Measurements from ENCODE around the gene DUOX2.
A peak's percentile ranks its signal among the peaks of the same experiment; 100 is the strongest.

DUOX2 gene

DNA sequence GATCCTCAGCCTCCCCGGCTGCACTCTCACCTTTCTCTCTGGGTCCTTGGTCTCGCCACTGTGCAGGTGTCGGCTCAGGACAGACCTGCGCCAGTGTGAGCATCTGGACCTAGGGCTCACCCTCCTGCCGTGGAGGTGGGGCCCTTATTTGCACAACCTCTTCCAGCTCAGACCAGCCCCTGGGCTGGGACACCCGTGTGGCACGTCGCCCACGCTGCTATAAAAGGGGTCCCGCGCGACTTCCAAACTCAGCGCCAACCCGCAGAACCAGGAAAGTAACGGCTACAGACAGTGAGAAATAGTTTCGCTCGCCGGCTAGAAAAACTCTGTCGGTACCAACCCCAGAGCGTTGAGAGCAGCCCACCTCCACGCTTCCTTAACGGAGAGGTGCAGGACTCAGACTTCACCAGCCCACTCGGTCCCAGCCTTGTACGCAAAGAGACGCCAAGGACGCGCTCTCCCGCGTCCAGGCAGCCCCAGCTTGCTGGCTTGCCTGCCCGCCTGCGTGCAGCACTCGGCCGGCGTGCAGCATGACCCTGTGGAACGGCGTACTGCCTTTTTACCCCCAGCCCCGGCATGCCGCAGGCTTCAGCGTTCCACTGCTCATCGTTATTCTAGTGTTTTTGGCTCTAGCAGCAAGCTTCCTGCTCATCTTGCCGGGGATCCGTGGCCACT is at the start of gene DUOX2, which contains the start of gene DUOXA2:
DUOX2 (minus strand) TSS at position 97 of the 675 bp plus-strand sequence. CDS start 761 bp downstream, outside the sequence.
DUOXA2 (plus strand) TSS at position 251 of the 675 bp plus-strand sequence; CDS start at position 531, 280 bp downstream.
- DNase-seq: no peak

DNA sequence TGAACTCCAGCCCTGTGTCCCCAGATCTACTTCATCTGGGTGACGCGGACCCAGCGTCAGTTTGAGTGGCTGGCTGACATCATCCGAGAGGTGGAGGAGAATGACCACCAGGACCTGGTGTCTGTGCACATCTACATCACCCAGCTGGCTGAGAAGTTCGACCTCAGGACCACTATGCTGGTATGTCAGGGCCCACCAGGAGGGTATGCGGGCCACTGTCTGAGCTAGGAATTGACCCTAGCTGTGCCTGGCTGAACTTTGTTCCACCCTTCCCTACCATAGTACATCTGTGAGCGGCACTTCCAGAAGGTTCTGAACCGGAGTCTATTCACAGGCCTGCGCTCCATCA is 49.5 kb upstream of the DUOX2 start:
- no peak for DNase-seq

DNA sequence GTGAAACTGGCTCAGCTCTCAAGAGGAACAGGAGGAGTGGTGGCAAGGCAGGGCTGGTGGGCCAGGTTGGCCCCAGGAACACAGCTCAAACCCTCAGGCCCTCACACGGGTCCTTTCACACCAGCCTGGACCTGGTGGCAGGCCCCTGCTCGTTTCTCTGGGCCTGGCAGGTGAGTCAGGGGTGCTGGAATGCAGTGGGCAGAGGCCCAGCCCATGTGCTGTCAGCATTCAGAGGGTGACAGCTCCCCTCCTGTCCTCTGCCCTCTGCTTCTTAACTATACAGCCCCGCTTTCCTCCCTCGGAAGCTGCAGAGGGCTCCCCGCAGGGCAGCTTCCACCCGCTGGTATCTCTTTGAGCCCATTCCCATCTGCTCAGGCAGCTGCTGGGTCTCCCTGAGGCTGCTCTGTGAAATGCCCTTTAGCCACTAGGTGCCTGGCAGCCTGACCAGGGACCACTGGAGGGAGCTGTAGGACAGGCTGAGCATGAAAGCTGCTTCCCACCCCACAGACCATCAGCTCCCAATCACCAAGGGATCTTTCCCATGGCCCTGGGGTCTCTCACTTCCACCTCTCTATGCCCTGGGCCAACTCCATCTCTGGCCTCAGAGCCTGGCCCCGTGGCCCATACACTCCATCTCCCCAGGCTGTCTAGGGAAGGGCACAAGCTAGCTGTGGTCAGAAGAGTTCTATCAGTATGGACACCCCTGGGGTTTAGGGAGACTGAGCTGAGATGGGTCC is 49.0 kb upstream of the DUOX2 start:
- DNase-seq: peak; percentile 68

DNA sequence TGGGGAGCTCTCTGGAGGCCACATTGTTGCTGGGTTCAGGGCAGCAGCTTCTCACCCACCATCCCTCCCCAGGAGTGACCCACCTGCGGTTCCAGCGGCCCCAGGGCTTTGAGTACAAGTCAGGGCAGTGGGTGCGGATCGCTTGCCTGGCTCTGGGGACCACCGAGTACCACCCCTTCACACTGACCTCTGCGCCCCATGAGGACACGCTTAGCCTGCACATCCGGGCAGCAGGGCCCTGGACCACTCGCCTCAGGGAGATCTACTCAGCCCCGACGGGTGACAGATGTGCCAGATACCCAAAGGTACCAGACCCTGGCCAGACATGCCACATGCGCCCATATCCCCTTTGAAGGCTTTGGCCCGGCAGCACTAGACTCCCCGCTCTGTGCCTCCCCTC is 47.7 kb upstream of the DUOX2 start:
- no peak for DNase-seq

DNA sequence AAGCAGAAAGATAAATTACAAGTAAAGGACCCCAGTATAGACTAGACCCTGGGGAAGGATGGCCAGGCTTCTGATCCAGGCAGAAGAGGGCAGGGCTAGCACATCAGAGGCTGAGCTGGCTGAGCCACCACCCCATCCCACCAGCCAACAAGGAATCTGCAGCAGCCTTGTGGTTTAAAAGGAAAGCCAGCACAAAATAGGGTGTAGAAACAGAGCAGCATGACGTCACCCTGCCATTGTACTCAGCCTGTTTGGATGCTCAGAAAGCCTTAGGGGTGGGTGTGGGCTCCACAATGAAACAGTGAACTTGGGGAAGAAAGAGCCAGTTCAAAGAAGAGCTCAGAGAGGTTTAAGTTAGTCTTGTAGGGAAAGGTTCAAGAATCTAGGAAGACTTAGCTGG is 44.0 kb upstream of the DUOX2 start:
- DNase-seq: no peak

DNA sequence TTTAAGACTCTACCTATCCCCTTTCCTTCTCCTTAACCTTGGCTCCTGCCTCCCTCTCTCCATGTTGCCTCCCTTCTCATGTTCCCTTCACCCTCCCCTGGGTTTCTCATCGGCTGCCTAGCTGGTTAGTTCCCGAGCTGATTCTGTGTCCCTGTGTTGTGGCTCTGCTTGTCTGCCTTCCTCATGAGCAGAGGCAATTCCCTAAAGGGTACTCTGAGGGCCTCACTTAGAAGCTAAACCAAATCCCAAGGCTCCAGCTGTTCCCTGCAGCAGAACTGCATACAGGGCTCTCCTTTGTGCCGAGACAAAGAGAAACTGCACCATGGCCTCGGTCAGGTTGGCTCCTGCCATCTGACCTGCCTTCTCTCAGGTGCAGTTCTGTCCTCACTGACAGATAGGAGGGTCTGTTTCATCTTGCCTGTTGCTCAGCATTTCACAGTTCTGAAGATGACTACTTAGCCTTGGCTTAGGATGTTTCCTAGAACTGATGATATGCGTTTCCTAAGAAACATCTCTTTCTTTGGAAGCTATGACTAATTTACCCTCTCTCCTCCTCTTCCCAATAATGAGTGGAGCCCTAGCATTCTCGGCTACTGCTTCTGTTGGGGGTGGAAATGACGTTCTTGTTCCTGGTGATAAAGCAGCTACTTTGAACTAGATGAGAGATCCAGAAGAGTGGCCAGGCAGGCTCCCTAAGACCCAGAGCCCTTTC is 42.9 kb upstream of the DUOX2 start:
- DNase-seq: no peak

DNA sequence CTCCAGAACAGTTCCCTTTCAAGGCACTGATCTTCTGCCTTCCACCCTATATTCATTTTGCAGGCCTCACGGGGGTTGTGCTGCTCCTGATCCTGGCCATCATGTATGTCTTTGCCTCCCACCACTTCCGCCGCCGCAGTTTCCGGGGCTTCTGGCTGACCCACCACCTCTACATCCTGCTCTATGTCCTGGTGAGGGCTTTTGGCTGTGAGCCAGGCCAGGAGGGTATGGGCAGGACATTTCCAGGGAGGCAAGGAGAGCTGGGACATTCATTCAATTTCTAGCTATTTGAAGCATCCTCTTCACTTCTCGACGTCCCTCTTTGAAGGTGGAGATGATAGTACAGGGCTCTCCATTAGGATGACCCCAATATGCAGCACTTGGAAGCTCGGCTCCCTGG is 41.8 kb upstream of the DUOX2 start:
- no peak for DNase-seq

DNA sequence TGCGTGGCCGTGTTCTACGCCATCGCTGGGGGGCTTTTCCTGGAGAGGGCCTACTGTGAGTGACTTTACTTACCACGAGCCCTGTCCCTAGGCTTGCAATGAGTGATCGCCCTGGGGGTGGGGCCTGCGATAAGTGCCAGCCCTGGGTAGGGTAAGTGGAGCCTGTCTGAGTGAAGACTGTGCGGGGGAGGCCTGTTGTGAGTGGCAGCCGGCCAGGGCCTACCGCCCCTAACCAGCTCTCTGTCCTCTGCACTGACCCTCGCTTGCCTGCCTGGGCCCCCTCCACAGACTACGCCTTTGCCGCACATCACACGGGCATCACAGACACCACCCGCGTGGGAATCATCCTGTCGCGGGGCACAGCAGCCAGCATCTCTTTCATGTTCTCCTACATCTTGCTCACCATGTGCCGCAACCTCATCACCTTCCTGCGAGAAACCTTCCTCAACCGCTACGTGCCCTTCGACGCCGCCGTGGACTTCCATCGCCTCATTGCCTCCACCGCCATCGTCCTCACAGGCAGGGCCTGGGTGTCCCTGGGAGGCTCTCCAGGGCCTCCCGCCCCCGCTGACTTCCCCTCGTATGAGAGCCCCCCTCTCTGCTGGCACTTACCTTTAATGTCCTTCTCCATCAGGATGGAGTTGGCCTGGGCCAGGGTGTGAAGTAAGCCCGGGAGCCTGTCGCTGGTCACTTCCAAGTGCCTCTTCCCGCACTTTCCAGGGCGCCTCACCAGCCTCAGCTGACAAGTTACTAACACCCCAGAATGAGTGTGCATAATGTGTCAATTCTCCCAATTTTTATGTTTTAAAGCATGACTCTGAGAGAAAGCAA is 38.2 kb upstream of the DUOX2 start:
- DNase-seq: no peak

DNA sequence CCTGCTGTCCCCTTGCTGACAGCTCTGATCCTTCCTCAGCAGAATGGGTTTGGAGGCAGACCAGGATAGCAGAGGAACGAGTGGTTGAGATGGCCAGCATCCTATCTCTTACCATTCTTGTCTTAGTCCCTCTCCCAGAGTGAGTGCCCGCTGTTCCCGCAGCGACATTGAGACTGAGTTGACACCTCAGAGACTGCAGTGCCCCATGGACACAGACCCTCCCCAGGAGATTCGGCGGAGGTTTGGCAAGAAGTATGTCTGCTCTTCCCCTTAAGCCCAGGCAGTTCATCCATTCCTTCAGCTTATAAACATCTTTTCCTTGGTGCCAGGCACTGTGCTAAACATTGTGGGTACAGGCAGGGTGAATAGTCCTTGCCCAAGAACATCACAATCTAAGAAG is 37.0 kb upstream of the DUOX2 start:
- DNase-seq: no peak

DNA sequence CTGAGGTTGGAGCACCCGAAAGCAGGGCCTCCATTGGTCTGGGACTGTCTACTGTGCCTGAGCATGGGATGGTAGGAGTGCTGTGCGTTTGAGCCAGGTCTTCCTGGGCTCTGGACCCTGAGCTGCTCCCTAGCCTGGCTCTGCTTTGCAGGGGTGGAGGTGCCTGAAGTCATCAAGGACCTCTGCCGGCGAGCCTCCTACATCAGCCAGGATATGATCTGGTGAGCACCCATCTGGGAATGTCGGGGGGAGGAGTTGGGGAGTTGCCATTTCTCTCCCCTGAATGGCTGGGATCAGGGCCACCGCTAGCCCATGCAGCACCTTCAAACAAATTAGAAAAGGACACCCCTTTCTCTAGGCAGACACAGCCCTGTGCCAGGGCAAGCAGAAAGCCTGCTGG is 36.5 kb upstream of the DUOX2 start:
- DNase-seq: no peak

DNA sequence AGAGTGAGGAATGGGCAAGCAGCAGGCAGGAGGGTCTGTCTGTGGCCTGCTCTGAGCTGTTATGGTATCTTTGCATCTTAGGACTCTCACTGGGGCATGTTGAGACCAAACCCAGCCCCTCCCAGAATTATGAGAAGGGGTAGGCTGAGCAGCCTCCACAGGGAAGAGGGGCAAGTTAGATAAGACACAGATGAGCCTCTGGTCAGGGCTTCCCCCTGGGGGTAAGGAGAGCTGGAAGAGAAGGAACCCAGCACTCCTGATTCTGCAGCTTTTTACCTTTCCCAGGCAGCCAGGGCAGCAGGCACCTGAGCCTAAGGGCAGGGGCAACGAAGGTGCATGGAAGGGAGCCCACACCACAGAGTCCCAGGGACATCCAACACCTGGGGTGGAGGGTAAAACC is 35.1 kb upstream of the DUOX2 start:
- DNase-seq: no peak

DNA sequence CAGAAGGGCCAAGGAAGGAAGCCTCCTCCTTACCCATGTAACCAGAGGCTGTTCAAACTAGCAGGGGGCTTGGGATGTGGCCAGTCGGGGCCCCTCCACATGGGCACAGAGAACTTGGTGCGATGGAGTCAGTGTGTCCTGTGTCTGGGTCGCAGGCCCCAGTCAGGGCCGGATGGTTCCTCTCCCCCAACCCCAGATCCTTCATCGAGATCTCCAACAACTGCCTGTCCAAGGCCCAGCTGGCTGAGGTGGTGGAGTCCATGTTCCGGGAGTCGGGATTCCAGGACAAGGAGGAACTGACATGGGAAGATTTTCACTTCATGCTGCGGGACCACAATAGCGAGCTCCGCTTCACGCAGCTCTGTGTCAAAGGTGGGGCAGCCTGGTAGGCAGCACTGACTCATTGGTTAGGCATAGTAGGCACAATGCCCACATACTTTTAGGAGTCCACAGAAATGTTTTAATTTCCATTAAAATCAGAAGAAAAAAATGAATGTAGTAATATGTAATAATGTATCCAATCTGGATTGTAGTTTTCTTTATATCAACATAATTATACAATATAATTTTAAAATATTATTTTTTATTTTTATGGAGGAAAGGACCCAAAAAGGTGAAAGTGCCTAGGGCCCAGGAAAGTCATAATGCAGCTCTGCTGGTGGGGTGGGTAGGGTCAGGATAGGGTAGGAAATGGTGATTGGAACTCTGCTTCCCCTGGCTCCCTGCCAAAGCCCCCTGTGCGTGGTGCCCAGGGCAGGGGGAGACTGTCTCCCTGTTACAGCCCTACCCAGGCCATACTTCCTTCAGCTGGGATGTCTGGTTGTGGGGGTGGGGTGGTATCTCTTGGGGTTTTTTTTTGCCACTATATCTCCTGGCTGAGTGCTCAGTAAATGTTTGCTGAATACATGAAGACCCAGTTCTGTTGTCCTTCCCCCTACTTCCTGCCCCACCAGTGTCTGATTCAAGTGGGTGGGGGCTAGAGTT is 34.4 kb upstream of the DUOX2 start:
- DNase-seq: no peak

DNA sequence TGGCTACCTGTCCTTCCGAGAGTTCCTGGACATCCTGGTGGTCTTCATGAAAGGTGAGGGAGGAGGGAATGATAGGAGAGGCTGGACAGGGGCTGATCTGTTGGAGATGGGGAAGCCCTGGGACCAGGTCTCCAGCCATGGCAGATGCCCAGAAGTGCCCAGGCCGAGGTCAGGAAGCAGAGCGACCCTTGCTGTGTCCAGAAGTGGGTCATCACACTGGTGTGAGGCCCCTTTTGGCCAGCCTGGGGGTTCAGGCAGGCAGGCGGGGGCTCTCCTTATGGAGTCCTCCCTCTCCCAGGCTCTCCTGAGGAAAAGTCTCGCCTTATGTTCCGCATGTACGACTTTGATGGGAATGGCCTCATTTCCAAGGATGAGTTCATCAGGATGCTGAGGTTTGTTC is 33.6 kb upstream of the DUOX2 start:
- no peak for DNase-seq

DNA sequence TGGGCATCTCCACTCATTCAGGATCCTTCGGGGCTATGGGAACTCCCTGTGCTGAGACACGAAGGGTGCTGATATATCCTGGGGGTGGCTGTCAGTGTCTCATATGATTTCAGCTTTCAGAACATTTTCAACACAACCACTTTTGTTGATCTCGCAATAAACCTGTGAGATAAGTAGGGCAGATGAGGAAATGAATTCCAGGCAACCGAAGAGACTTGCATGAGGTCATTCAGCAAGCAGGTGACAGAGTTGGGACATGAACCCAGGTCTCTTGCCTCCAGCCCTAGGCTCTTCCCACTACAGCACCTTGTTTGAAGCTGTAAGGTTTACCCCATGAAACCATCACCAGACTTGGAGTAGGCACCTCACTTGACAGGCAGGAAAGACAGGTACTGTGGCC is 32.4 kb upstream of the DUOX2 start:
- DNase-seq: no peak

DNA sequence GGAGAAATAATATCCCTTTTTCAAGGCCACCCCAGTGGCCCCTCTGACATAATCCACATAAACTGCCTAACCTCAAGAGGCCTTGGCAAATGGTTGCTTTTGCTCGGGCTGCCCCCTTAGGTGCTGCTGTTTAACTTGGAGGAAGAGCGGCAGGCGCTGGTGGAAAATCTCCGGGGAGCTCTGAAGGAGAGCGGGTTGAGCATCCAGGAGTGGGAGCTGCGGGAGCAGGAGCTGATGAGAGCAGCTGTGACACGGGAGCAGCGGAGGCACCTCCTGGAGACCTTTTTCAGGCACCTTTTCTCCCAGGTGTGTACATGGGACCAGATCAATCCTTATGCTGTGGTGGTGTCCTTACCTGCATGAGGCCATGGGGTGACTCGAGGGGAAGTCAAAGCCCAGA is 30.8 kb upstream of the DUOX2 start:
- no peak for DNase-seq

DNA sequence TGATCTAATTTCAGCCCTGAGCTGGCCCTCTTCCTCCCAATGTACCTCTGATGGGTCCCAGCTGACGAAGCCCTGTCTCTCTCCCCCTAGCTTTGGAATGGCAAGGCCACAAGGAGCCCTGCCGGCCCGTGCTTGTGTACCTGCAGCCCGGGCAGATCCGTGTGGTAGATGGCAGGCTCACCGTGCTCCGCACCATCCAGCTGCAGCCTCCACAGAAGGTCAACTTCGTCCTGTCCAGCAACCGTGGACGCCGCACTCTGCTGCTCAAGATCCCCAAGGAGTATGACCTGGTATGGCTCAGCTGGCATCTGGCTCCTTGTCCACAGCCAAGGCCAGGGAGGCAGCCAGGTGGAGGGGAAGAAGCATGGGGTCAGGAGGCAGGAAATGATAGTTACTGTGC is 30.0 kb upstream of the DUOX2 start:
- DNase-seq: no peak

DNA sequence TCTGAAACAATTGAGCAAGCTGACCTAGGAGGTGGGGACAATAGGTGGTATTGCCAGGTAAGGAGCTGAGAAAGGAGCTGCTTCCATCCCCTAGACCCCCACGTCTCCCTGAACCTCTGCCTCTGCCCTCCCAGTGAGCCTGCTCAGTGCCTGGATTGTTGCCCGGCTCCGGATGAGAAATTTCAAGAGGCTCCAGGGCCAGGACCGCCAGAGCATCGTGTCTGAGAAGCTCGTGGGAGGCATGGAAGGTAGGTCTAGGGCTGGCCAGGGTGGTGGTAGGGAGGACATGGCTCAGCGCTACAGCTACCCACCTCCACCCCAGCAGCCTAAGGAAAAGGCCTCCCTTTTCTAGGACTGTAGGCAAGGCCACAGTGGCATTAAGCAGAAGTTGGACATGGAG is 29.1 kb upstream of the DUOX2 start:
- DNase-seq: no peak

DNA sequence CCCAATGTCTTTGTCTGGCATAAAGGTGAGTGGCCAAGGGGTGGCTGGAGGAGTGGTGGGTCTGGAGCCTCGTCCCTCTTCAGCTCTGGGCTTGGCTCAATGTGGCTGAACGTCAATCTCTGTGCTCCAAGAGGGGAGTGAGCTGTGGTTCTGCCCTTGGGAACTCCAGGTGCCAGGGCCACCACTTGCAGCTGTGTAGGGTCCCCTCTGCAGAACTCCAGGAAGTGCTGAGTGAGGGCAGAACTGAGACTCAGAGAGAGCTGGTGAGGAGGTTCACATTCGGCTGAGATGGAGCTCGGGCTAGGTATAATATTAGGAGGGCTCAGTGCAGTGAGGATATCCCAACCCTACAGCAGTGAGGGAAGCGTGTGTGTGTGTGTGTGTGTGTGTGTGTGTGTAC is 27.4 kb upstream of the DUOX2 start:
- no peak for DNase-seq

DNA sequence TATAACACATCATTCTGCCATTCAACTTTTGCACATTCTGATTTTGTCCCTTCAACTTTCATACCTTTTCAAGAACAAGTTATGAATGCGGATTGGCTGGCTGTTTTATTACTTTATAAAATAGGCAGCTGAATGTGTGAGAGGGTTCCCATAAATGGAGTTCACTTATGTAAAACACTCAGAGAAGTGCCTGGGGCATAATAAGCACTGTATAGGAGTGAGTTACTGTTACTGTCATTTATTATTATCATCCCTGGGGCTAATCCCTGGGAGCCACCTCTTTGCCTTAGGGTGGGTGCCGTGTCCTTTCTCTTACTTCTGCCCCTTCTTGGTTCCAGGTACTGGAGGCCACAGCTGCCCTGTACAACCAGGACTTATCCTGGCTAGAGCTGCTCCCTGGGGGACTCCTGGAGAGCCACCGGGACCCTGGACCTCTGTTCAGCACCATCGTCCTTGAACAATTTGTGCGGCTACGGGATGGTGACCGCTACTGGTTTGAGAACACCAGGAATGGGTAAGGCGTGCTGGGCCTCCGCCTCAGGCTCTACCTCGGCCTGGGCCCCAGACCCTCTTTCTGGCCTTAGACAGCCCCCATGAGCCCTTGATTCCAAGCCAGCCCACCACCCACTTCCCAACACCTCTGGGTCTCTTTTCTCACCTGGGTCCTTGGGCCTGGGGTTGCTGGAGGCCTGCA is 26.7 kb upstream of the DUOX2 start:
- no peak for DNase-seq

DNA sequence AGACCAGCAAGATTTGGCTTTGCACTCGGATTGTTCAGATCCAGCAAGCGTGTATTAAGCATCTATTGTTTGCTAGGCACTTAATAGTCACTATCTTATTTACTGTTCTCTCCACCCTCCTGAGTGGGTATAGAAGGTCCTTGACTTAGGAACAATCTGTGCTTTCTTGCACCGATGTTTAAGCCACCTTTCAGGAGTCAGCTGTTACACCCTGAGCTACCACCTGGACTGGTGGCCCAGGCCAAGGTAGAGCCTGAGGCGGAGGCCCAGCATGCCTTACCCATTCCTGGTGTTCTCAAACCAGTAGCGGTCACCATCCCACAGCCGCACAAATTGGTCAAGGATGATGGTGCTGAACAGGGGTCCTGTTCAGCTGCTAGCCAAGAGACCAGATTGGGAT is 25.8 kb upstream of the DUOX2 start:
- DNase-seq: no peak
